GM23338 (cell line): ENCODE measurements around the gene PTPRN2. TPM values are rescaled to one million over a fixed set of nuclear protein-coding genes. Genes with fewer than 3 reads are reported as not detected.

Source experiments
- ATAC-seq: fragments of 200-7000 bp; cut with Tn5 transposase; 3 replicates; pipeline ENCODE4 v1.9.1; 2020
- DNase-seq: peaks from one replicate; pipeline ENCODE4 v3.0.0-alpha.2; 2015; ENCODE audit warnings: low spot score
- H2AFZ ChIP-seq: fragments of 200-600 bp; sonication (generic); 2 replicates; pipeline ENCODE4 v1.8.0; 2016; ENCODE audit warnings: antibody characterized with exemption, mild to moderate bottlenecking, moderate library complexity
- H3F3A ChIP-seq: fragments of 200-600 bp; sonication (generic); replicated peaks from 2 replicates; pipeline ENCODE4 v1.8.0; 2017; ENCODE audit warnings: antibody characterized with exemption, mixed run types, low read depth
- H3K27ac ChIP-seq: fragments of 200-600 bp; sonication (generic); 2 replicates; pipeline ENCODE4 v1.6.1; 2016; ENCODE audit warnings: low read depth
- H3K27me3 ChIP-seq: fragments of 200-600 bp; sonication (generic); 2 replicates; pipeline ENCODE4 v1.8.0; 2016; ENCODE audit warnings: mild to moderate bottlenecking, mixed run types, moderate library complexity; ENCODE audit not compliant: insufficient read depth
- H3K36me3 ChIP-seq: fragments of 200-600 bp; sonication (generic); 2 replicates; pipeline ENCODE4 v1.8.0; 2016; ENCODE audit warnings: mild to moderate bottlenecking; ENCODE audit not compliant: insufficient read depth
- H3K4me1 ChIP-seq: fragments of 200-600 bp; sonication (generic); 2 replicates; pipeline ENCODE4 v1.8.0; 2016; ENCODE audit warnings: mild to moderate bottlenecking, moderate library complexity; ENCODE audit not compliant: insufficient read depth
- H3K4me2 ChIP-seq: fragments of 200-600 bp; sonication (generic); 2 replicates; pipeline ENCODE4 v1.7.1; 2017; ENCODE audit warnings: mixed run types
- H3K4me3 ChIP-seq: fragments of 200-600 bp; sonication (generic); 2 replicates; pipeline ENCODE4 v1.6.1; 2016; ENCODE audit warnings: mixed run types
- H3K79me2 ChIP-seq: fragments of 200-600 bp; sonication (generic); replicated peaks from 2 replicates; pipeline ENCODE4 v1.8.0; 2017; ENCODE audit warnings: mild to moderate bottlenecking; ENCODE audit not compliant: insufficient read depth
- H3K9me2 ChIP-seq: fragments of 200-600 bp; sonication (generic); 2 replicates; pipeline ENCODE4 v1.8.0; 2017; ENCODE audit not compliant: insufficient read depth
- H4K20me1 ChIP-seq: fragments of 200-600 bp; sonication (generic); replicated peaks from 2 replicates; pipeline ENCODE4 v1.8.0; 2017; ENCODE audit warnings: mild to moderate bottlenecking; ENCODE audit not compliant: insufficient read depth
- H3K27ac Mint-ChIP-seq: 2 replicates; pipeline ENCODE4 v1.8.0; 2020; ENCODE audit warnings: inconsistent platforms, mild to moderate bottlenecking, moderate library complexity, mixed read lengths
- H3K27me3 Mint-ChIP-seq: 3 replicates; pipeline ENCODE4 v1.8.0; 2022; ENCODE audit warnings: low read depth, mild to moderate bottlenecking, moderate library complexity, mixed read lengths, inconsistent platforms; ENCODE audit not compliant: insufficient read depth, poor library complexity
- H3K36me3 Mint-ChIP-seq: 3 replicates; pipeline ENCODE4 v1.8.0; 2021; ENCODE audit warnings: low read depth, mild to moderate bottlenecking, inconsistent platforms, moderate library complexity, mixed read lengths
- H3K4me1 Mint-ChIP-seq: 3 replicates; pipeline ENCODE4 v1.8.0; 2020; ENCODE audit warnings: mild to moderate bottlenecking, inconsistent platforms, mixed read lengths
- H3K4me3 Mint-ChIP-seq: 3 replicates; pipeline ENCODE4 v1.8.0; 2021; ENCODE audit warnings: moderate library complexity, mild to moderate bottlenecking, inconsistent platforms, mixed read lengths
- H3K9me3 Mint-ChIP-seq: 3 replicates; pipeline ENCODE4 v1.8.0; 2020; ENCODE audit warnings: moderate library complexity, mild to moderate bottlenecking, inconsistent platforms, mixed read lengths
- CREB1 ChIP-seq: fragments of 250-450 bp; sonication (Bioruptor Pico); IDR thresholded peaks from 2 replicates; pipeline ENCODE4 v1.5.0; 2020; ENCODE audit warnings: low read depth, mild to moderate bottlenecking, moderate library complexity
- CTCF ChIP-seq, 2 experiments: fragments of 200-600 bp in 1 of 2; sonication (generic) in 1 of 2; conservative IDR thresholded peaks; 2 replicates each; pipeline versions ENCODE4 v1.5.1 to v1.6.1; 2016 to 2017; ENCODE audit warnings: antibody characterized with exemption in 2 of 2, low read depth in 2 of 2, mild to moderate bottlenecking in 2 of 2, moderate library complexity in 1 of 2
- EZH2 ChIP-seq: fragments of 200-600 bp; sonication (generic); IDR thresholded peaks from one replicate; pipeline ENCODE4 v1.8.0; 2017; ENCODE audit warnings: antibody characterized with exemption, mild to moderate bottlenecking, low read depth; ENCODE audit not compliant: unreplicated experiment
- EZH2phosphoT487 ChIP-seq: fragments of 200-600 bp; sonication (generic); IDR thresholded peaks from one replicate; pipeline ENCODE4 v1.8.1; 2018; ENCODE audit warnings: antibody characterized with exemption; ENCODE audit not compliant: unreplicated experiment
- JUNB ChIP-seq: IDR thresholded peaks from one replicate; pipeline ENCODE4 v1.6.1; 2016; ENCODE audit warnings: antibody characterized with exemption; ENCODE audit not compliant: unreplicated experiment
- NANOG ChIP-seq: IDR thresholded peaks from 2 replicates; pipeline ENCODE4 v1.6.1; 2016; ENCODE audit warnings: antibody characterized with exemption, borderline replicate concordance
- POLR2AphosphoS5 ChIP-seq: IDR thresholded peaks from 2 replicates; pipeline ENCODE4 v1.6.1; 2016; ENCODE audit warnings: antibody characterized with exemption, low read depth
- STAT1 ChIP-seq: IDR thresholded peaks from one replicate; pipeline ENCODE4 v1.6.1; 2016; ENCODE audit warnings: antibody characterized with exemption; ENCODE audit not compliant: unreplicated experiment
- ZNF114 ChIP-seq: fragments of 250-450 bp; sonication (Bioruptor Pico); IDR thresholded peaks from 2 replicates; pipeline ENCODE4 v1.5.0; 2020; ENCODE audit warnings: mild to moderate bottlenecking, moderate library complexity
- ZNF331 ChIP-seq: fragments of 250-450 bp; sonication (Bioruptor Pico); IDR thresholded peaks from 2 replicates; pipeline ENCODE4 v1.5.0; 2020; ENCODE audit warnings: low read depth, mild to moderate bottlenecking, moderate library complexity
- polyA plus RNA-seq: library from polyadenylated mRNA; unstranded; fragments of >200 nt; fragmentation: Nextera tagmentation; extraction: Ambion mirVana; gene quantifications from 2 replicates; pipeline ENCODE4 v1.2.1, GENCODE V29; 2016
- total RNA-seq: library from RNA; depleted of rRNA; stranded (reverse); fragments of >200 nt; shearing (Covaris generic); gene quantifications from 2 replicates; pipeline ENCODE4 v1.2.3, GENCODE V29; 2014
- TF ChIP-seq, protein P1 (sequence below): IDR thresholded peaks from 2 replicates; pipeline ENCODE4 v1.6.1; 2016; ENCODE audit warnings: antibody characterized with exemption
- TF ChIP-seq, protein P2 (sequence below): fragments of 250-450 bp; sonication (Bioruptor Pico); IDR thresholded peaks from 2 replicates; pipeline ENCODE4 v1.5.0; 2020; ENCODE audit warnings: mild to moderate bottlenecking, moderate library complexity
- TF ChIP-seq, protein P3 (sequence below): IDR thresholded peaks from one replicate; pipeline ENCODE4 v1.6.1; 2018; ENCODE audit warnings: antibody characterized with exemption; ENCODE audit not compliant: unreplicated experiment

Gene PTPRN2
- total and polyA plus RNA-seq, 2 experiments from 2014 or later: 0.87 to 4.0 TPM

DNA sequence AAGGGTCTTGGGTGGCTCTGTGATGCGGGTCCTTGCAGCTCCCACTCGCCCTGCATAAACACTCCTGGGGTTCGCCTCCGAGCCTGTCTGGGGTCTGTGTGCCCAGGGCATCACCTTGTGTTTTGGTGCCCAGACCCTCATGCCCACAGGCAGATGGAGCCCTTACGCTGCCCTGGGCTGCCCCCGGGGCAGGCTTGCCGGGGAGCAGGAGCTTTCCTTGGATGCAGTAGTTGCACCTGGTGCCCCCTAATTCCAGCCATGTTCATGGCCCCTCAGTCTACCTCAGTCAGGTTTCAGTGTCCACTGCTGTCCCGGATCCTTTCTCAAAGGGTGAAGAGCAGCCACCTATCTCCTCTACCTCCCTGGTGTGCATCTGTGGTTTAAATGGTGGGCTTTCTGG lies 396.0 kb downstream of the PTPRN2 start:
- H3K4me3 ChIP-seq: no peak overlapping the region
- H3K9me2 ChIP-seq: no peaks in the 10 kb centered on the region
- Mint-ChIP-seq H3K4me3 (no peak overlapping the region), H3K27ac (no peak overlapping the region), H3K9me3 (peaks cover 93% of the 10 kb centered on the region), H3K36me3 (peaks cover 62% of the 10 kb centered on the region), H3K4me1 (no peaks in the 10 kb centered on the region), H3K27me3 (peaks cover 5% of the 10 kb centered on the region)
- TF ChIP-seq POLR2AphosphoS5 (no peak), CREB1 (CRISPR knock-in tag) (no peak), ZNF331 (CRISPR knock-in tag) (no peak), ZNF114 (no peak), EZH2 (no peak), JUNB (no peak), NANOG (no peak), EZH2phosphoT487 (no peak), CTCF (conservative IDR thresholded peaks at IDR 0.05; ENCODE audit: low read depth in 2 of 2) (no peak), STAT1 (no peak)
- TF ChIP-seq, protein P1, sequence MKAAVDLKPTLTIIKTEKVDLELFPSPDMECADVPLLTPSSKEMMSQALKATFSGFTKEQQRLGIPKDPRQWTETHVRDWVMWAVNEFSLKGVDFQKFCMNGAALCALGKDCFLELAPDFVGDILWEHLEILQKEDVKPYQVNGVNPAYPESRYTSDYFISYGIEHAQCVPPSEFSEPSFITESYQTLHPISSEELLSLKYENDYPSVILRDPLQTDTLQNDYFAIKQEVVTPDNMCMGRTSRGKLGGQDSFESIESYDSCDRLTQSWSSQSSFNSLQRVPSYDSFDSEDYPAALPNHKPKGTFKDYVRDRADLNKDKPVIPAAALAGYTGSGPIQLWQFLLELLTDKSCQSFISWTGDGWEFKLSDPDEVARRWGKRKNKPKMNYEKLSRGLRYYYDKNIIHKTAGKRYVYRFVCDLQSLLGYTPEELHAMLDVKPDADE: no peak
- TF ChIP-seq, protein P2, sequence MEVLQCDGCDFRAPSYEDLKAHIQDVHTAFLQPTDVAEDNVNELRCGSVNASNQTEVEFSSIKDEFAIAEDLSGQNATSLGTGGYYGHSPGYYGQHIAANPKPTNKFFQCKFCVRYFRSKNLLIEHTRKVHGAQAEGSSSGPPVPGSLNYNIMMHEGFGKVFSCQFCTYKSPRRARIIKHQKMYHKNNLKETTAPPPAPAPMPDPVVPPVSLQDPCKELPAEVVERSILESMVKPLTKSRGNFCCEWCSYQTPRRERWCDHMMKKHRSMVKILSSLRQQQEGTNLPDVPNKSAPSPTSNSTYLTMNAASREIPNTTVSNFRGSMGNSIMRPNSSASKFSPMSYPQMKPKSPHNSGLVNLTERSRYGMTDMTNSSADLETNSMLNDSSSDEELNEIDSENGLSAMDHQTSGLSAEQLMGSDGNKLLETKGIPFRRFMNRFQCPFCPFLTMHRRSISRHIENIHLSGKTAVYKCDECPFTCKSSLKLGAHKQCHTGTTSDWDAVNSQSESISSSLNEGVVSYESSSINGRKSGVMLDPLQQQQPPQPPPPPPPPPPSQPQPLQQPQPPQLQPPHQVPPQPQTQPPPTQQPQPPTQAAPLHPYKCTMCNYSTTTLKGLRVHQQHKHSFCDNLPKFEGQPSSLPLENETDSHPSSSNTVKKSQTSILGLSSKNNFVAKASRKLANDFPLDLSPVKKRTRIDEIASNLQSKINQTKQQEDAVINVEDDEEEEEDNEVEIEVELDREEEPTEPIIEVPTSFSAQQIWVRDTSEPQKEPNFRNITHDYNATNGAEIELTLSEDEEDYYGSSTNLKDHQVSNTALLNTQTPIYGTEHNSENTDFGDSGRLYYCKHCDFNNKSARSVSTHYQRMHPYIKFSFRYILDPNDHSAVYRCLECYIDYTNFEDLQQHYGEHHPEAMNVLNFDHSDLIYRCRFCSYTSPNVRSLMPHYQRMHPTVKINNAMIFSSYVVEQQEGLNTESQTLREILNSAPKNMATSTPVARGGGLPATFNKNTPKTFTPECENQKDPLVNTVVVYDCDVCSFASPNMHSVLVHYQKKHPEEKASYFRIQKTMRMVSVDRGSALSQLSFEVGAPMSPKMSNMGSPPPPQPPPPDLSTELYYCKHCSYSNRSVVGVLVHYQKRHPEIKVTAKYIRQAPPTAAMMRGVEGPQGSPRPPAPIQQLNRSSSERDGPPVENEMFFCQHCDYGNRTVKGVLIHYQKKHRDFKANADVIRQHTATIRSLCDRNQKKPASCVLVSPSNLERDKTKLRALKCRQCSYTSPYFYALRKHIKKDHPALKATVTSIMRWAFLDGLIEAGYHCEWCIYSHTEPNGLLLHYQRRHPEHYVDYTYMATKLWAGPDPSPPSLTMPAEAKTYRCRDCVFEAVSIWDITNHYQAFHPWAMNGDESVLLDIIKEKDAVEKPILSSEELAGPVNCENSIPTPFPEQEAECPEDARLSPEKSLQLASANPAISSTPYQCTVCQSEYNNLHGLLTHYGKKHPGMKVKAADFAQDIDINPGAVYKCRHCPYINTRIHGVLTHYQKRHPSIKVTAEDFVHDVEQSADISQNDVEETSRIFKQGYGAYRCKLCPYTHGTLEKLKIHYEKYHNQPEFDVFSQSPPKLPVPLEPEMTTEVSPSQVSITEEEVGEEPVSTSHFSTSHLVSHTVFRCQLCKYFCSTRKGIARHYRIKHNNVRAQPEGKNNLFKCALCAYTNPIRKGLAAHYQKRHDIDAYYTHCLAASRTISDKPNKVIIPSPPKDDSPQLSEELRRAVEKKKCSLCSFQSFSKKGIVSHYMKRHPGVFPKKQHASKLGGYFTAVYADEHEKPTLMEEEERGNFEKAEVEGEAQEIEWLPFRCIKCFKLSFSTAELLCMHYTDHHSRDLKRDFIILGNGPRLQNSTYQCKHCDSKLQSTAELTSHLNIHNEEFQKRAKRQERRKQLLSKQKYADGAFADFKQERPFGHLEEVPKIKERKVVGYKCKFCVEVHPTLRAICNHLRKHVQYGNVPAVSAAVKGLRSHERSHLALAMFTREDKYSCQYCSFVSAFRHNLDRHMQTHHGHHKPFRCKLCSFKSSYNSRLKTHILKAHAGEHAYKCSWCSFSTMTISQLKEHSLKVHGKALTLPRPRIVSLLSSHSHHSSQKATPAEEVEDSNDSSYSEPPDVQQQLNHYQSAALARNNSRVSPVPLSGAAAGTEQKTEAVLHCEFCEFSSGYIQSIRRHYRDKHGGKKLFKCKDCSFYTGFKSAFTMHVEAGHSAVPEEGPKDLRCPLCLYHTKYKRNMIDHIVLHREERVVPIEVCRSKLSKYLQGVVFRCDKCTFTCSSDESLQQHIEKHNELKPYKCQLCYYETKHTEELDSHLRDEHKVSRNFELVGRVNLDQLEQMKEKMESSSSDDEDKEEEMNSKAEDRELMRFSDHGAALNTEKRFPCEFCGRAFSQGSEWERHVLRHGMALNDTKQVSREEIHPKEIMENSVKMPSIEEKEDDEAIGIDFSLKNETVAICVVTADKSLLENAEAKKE (CRISPR knock-in tag): no peak
- TF ChIP-seq, protein P3, sequence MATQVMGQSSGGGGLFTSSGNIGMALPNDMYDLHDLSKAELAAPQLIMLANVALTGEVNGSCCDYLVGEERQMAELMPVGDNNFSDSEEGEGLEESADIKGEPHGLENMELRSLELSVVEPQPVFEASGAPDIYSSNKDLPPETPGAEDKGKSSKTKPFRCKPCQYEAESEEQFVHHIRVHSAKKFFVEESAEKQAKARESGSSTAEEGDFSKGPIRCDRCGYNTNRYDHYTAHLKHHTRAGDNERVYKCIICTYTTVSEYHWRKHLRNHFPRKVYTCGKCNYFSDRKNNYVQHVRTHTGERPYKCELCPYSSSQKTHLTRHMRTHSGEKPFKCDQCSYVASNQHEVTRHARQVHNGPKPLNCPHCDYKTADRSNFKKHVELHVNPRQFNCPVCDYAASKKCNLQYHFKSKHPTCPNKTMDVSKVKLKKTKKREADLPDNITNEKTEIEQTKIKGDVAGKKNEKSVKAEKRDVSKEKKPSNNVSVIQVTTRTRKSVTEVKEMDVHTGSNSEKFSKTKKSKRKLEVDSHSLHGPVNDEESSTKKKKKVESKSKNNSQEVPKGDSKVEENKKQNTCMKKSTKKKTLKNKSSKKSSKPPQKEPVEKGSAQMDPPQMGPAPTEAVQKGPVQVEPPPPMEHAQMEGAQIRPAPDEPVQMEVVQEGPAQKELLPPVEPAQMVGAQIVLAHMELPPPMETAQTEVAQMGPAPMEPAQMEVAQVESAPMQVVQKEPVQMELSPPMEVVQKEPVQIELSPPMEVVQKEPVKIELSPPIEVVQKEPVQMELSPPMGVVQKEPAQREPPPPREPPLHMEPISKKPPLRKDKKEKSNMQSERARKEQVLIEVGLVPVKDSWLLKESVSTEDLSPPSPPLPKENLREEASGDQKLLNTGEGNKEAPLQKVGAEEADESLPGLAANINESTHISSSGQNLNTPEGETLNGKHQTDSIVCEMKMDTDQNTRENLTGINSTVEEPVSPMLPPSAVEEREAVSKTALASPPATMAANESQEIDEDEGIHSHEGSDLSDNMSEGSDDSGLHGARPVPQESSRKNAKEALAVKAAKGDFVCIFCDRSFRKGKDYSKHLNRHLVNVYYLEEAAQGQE: no peak
- no peaks in the 10 kb centered on the region for H3K27me3 ChIP-seq
- no peak overlapping the region for H2AFZ ChIP-seq
- DNase-seq (no peak), ATAC-seq (no peak)
- H3K4me2 ChIP-seq: no peak overlapping the region
- H3F3A ChIP-seq: no peaks in the 10 kb centered on the region
- H4K20me1 ChIP-seq: no peaks in the 10 kb centered on the region
- no peaks in the 10 kb centered on the region for H3K4me1 ChIP-seq
- H3K79me2 ChIP-seq: no peaks in the 10 kb centered on the region
- no peaks in the 10 kb centered on the region for H3K36me3 ChIP-seq
- H3K27ac ChIP-seq: no peak overlapping the region
